RWPE2 (cell line): Measurements from ENCODE around the gene LAMC3.

Experiments used
- ATAC-seq: fragments of 200-7000 bp; cut with Tn5 transposase; 3 replicates; pipeline ENCODE4 v1.9.1; 2021; ENCODE audit warnings: low read depth
- DNase-seq: peaks from one replicate; pipeline ENCODE4 v3.0.0-alpha.2; 2020; ENCODE audit warnings: low spot score
- H3K27ac ChIP-seq: fragments of 450-650 bp; 2 replicates; pipeline ENCODE4 v1.5.1; 2017; ENCODE audit warnings: mild to moderate bottlenecking; ENCODE audit not compliant: poor library complexity, severe bottlenecking
- H3K27me3 ChIP-seq: fragments of 250-450 bp; sonication (Bioruptor Pico); 2 replicates; pipeline ENCODE4 v1.5.1; 2021; ENCODE audit warnings: mild to moderate bottlenecking, moderate library complexity; ENCODE audit not compliant: insufficient read depth, poor library complexity, severe bottlenecking
- H3K36me3 ChIP-seq: fragments of 250-450 bp; sonication (Bioruptor Pico); 2 replicates; pipeline ENCODE4 v1.5.1; 2020; ENCODE audit warnings: low read depth, mild to moderate bottlenecking, moderate library complexity
- H3K4me1 ChIP-seq: fragments of 250-450 bp; sonication (Bioruptor Pico); 2 replicates; pipeline ENCODE4 v1.5.1; 2021; ENCODE audit warnings: mild to moderate bottlenecking, moderate library complexity; ENCODE audit not compliant: insufficient read depth, poor library complexity, severe bottlenecking
- H3K4me3 ChIP-seq: fragments of 250-450 bp; sonication (Bioruptor Pico); 2 replicates; pipeline ENCODE4 v1.5.1; 2021; ENCODE audit warnings: mild to moderate bottlenecking, moderate library complexity; ENCODE audit not compliant: severe bottlenecking
- H3K9me3 ChIP-seq: fragments of 250-450 bp; sonication (Bioruptor Pico); 2 replicates; pipeline ENCODE4 v1.5.1; 2021; ENCODE audit warnings: mild to moderate bottlenecking, moderate library complexity; ENCODE audit not compliant: severe bottlenecking
- TF ChIP-seq, protein P1 (sequence below): fragments of 450-650 bp; IDR thresholded peaks from one replicate; pipeline ENCODE4 v1.5.1; 2017; ENCODE audit warnings: mild to moderate bottlenecking, moderate library complexity; ENCODE audit not compliant: poor library complexity, severe bottlenecking

The LAMC3 gene

DNA sequence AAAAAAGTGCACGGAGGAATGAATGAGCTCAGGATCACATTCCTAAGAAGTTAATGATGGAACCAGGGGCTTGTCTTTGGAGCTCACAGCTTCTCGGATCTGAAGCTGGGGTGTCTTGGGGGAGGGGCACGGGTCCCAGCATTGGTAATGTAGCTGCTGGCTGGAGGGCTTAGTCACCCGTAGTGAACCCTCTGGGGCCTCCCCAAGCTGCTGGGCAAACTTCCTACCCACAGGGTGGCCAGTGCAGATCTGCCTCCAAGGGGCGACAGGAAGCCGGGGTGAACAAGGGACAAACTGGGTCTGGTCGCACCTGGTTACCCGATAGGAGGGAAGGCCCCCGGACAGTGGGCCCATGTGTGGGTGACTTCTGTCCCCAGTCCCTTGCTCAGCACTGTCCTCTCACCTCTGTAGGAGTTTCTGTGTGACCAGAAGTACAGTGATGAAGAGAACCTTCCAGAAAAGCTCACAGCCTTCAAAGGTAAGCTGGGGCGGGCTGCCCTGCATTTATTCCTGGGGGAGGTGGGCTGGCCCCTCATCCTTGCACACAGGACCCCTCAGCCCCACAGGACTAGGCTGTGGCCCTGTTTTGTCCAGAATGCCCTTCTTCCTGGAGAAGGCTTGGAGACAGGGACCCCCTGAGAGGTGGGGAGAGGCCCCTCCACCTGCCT is 102.3 kb downstream of the LAMC3 start:
- TF ChIP-seq, protein P1, sequence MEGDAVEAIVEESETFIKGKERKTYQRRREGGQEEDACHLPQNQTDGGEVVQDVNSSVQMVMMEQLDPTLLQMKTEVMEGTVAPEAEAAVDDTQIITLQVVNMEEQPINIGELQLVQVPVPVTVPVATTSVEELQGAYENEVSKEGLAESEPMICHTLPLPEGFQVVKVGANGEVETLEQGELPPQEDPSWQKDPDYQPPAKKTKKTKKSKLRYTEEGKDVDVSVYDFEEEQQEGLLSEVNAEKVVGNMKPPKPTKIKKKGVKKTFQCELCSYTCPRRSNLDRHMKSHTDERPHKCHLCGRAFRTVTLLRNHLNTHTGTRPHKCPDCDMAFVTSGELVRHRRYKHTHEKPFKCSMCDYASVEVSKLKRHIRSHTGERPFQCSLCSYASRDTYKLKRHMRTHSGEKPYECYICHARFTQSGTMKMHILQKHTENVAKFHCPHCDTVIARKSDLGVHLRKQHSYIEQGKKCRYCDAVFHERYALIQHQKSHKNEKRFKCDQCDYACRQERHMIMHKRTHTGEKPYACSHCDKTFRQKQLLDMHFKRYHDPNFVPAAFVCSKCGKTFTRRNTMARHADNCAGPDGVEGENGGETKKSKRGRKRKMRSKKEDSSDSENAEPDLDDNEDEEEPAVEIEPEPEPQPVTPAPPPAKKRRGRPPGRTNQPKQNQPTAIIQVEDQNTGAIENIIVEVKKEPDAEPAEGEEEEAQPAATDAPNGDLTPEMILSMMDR = no peak
- H3K27me3 ChIP-seq = no peaks in the 10 kb centered on the region
- no peaks in the 10 kb centered on the region for H3K36me3 ChIP-seq
- peaks cover 9% of the 10 kb centered on the region for H3K4me1 ChIP-seq
- H3K27ac ChIP-seq = no peak overlapping the region
- H3K4me3 ChIP-seq = no peak overlapping the region
- DNase-seq = peak; percentile 35
- ATAC-seq = no peak
- H3K9me3 ChIP-seq = peaks cover 8% of the 10 kb centered on the region

DNA sequence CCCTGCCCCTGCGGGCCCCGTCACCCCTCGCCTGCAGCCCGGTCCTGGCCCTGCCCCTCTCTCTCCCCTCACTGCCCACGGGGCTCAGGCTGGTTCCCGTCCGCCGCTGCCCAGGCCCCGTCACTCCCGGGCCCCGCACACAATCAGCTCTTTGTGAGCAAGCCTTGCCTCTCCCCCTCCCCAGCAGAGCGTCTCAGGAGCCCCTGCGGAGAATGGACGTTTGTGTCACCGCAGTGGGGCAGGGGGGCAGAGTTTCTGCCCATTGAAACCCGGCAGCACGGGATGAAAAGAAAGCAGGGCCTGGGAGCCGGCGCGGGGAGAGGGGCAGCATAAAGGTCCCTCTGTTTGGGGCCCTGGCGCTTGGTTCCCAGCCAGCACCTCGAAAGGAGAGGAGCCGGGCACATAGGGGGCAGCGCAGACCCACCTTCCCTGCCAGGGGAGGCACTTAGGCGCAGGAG is 102.9 kb downstream of the LAMC3 start:
- Histone ChIP-seq H3K27me3 (no peaks in the 10 kb centered on the region), H3K4me1 (peaks cover 9% of the 10 kb centered on the region), H3K4me3 (no peak overlapping the region), H3K36me3 (no peaks in the 10 kb centered on the region), H3K9me3 (peaks cover 8% of the 10 kb centered on the region), H3K27ac (no peak overlapping the region)
- DNase-seq (no peak), ATAC-seq (no peak)
- TF ChIP-seq, protein P1 = no peak

DNA sequence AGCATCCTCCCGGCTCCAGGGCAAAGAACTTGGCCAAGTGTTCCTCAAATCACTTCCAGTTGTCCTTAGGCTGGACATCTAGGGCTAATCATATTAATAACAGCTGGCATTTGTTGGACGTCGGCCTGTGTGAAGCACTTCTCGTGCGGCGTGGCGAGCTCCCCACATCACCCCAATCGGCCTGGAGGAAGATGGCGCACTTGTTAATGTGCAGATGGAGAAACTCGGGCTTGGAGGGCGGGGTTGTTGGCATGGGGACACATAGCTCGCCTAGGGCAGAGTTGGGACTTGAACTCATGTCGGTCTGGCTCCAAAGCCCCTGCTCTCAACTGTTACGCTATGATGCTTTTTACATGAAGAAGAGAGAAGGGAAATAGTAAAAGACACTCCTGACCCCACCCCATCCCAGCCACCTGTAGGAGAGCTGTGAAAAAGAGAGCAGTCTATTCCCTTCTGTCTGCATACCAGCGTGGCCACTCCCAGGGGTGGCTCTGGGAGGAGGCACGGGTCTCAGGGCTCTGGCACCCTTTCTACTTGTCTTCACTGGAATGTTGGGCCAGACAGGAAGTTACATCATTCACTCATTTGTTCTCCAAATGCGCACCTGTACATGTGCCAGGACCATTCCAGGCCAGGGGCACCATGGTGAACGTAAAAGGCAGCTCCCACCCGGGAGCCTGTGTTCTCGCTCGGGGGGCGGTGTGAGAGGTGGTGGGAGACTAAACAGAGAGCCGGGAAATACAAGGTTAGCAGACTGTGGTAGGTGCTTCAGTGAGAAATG is 103.6 kb downstream of the LAMC3 start:
- H3K27me3 ChIP-seq = no peaks in the 10 kb centered on the region
- peak overlapping the region; percentile 21 for H3K27ac ChIP-seq
- DNase-seq = peak; percentile 61
- H3K36me3 ChIP-seq = no peaks in the 10 kb centered on the region
- peaks cover 9% of the 10 kb centered on the region for H3K4me1 ChIP-seq
- no peak overlapping the region for H3K4me3 ChIP-seq
- H3K9me3 ChIP-seq = peaks cover 8% of the 10 kb centered on the region
- TF ChIP-seq, protein P1 = no peak
- ATAC-seq = peak; percentile 75

DNA sequence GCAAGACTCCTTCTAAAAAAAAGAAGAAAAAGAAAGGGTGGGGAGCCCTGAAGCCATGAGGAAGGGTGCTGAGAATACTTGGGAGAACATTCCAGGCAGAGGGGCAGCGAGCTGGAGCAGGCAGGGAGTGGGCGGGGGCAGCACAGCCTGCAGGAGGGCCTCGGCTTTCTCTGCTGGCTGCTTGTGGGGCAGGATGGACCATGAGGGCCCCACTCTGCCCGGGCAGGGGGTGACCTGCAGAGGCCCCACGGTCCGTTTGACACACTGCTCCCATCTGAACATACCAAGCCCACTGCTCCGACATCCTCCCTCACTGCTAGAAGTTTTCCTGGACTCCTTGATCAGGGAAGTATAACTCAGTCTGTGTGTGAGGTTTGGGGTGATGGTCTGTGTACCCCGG is 104.7 kb downstream of the LAMC3 start:
- DNase-seq = peak; percentile 42
- H3K27ac ChIP-seq = peak overlapping the region; percentile 21
- no peaks in the 10 kb centered on the region for H3K27me3 ChIP-seq
- H3K4me1 ChIP-seq = peaks cover 9% of the 10 kb centered on the region
- H3K4me3 ChIP-seq = no peak overlapping the region
- no peak for ATAC-seq
- TF ChIP-seq, protein P1 = no peak
- no peaks in the 10 kb centered on the region for H3K36me3 ChIP-seq
- H3K9me3 ChIP-seq = peaks cover 9% of the 10 kb centered on the region
